Activated T-cell treated with anti-CD3 and anti-CD28 coated beads for 24 hours (primary cell): Measurements from ENCODE around the gene NRXN3.

ENCODE experiments used
- DNase-seq: peaks from one replicate; pipeline ENCODE4 v3.0.0-alpha.2; 2020; ENCODE audit warnings: low read depth

NRXN3 gene

DNA sequence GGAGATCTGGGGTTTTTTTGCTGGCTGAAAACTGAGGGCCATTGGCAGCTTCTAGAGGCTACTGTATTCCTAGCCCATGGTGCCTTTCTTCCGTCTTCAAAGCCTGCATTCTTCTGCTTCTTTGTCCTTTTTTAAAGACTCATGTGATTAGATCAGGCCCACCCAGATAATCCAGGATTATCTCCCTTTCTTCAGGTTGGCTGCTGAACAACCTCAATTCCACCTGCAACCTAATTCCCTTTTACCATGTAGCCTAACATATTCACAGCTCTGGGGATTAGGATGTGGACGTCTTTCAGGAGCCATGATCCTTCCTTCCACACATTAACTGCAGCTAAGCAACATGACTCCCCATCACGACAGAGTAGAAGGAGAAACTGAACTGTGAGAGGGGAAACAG is 1055.6 kb downstream of the NRXN3 start:
- DNase-seq = no peak

DNA sequence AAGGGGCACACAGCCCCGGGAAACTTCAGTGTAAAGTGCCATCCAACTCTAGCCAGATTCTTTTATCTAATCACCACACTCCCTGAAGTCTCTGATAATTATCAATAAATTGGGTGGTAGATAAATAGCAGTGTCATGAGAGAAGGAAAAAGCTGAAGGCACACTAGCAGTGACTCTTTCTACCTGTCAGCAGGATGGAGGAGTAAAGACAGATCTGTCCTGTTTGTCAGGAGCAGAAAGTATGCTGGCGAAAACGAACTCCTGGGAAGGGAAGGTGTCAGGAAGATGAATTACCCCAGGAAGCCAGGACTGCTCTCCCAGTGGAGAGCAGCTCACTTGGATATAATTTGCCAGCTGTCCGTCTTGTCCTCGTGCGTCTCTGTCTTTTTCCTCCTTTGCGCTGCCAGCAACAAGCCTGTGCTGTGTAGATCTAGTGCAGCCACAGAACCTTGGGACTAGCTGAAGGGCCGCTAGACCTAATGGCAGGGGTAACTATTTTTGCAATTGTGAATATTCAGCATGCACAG is 1059.3 kb downstream of the NRXN3 start:
- DNase-seq = no peak

DNA sequence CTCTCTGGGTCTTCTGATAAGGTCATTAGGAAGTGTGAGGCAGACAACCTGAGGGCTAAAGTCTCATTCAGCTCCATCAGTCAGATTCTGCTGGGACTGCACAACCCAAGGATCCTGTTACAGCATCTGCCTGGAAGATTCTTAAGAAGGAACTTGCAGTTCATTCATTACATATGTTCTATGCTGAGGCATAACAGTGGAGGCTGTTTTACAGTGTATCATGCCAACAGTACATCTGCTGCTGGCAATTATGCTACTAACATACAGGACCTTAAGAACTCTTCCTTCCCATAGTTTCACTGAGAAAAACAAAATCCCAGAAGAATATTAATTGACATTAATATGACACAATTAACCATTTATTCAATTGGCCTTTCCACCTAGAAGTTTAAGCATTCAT is 1072.5 kb downstream of the NRXN3 start:
- DNase-seq = no peak

DNA sequence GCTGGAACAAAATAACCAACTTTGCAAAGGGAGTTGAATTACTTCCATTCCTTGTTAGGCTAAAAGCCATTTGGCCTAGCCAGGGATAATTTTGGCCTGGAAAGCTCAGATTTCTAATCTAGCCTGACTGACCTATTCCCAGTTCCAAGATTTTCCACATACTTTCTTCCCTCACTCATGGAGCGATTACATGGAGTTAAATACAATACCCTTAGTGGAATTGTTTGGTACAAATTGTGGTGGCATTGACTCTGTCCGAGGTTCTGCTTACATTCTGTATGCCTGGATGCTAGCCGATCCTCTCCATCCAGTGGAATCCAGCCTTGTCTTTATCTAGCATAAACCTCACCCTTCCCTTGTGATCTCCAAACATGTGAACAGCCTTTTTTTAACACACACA is 1076.0 kb downstream of the NRXN3 start:
- DNase-seq = no peak

DNA sequence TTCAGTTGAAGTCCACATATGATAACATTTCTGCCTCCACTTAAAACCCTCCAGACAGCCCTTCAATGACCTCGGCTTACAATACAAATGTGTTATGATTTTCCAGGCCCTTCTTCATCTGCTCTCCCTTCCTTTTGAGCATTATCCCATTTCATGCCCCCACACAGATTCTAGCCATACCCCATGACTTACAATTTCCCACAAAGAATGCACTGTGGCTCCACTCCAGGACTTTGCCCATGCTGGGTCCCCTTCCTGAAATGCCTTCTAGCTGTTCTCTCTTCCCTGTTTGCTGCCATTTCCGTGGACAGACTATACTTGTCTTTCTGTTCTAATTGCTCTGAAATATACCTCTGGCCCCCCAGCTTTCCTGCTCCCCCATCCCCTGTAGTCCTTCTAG is 1078.0 kb downstream of the NRXN3 start:
- DNase-seq = no peak

DNA sequence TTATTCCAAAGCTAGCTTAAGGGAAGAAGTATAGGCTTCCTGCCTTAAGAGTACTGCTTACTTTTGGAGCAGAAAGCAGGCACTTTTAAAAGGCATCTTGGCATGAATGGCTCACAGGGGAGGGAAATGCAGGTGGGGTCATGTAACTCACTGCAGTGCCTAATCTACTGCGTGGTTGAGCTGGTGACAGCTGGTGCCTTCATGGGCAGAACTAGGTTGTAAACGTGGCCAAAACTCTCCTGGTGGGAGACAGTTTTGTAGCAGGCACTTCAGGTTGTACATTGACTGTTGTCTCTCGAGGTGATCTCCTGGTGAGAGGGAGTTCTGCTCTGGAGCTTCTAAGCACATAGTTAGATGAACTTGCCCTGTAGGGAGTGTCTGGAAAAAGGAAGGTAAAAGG is 1078.6 kb downstream of the NRXN3 start:
- DNase-seq = no peak

DNA sequence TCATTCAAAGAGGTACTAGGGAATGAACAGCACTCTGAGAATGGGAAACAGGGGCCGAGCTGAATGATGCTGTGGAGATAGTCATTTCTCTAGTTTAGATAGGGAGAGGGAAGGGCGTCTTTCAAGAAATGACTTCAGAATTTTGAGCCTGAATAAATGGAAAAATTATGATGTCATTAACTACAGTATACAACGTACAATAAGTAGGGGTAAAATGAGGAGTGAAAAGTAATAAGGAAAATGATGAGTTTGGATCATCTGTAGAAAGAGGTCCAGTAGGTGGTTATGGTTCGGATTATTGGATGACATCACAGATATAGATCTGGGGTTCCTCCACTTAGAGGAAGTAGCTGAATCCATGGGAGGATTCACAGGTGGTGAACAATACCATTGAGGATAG is 1081.1 kb downstream of the NRXN3 start:
- DNase-seq = no peak

DNA sequence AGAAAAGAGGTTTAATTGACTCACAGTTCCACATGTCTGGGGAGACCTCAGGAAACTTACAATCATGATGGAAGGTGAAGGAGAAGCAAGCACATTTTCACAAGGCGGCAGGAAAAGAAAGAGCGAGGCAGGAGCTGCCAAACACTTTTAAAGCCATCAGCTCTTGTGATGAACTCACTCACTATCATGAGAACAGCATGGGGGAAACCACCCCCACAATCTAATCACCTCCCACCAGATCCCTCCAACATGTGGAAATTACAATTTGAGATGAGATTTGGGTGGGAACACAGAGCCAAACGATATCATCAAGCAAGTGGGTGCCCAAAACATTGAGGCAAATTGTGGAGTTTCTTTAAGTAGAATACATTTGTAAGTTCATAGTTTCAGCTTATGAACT is 1083.4 kb downstream of the NRXN3 start:
- no peak for DNase-seq

DNA sequence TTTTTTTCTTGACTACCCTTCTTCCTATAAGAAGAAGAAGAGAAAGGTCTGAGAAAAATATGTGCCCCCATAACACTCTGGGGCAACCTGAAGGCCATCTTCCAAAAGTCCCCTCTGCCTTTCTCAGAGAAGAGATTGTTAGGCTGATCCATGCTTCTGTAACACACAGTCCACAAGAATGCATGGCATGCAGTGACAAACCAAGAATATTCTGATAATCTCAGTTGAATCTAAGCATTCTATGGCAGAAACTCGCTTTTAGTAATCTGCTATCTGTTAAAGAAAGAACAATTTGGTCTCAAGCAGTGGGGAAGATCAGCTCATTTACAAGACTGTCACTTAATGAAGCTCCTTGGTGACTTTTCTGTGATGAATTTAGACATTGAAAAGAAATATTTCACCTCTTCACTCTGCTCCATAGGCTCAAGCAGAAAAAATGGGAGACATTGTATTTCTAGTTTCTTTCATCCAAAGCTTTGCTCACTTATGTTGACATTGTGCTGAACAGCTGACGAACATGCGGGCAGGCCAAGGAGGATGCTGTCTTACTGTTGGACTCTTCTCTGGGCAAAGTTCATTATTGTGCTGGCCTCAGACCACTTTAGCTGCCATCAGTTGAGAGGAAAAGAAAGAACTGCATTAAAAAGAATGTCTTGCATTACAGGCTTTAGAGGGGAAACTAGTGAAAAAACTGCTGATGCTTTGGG is 1084.0 kb downstream of the NRXN3 start:
- DNase-seq = no peak

DNA sequence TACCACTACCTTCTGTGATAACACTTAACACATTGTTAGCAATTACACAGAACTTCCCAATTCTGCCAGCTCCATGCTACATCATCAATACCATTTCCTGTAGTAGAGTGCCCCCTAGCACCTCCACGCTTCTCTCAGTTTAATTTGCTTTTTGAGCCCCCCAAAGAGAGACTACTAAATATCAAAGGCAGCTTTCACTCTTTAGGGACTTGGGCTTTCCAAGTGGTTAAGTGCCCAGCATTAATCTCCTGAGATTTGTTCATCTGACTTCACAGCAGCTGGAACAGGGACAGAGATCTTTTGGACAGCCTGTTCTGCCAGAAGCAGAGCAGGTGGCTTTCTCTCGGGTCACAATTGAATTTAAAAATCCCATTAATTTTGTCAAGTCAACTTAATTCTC is 1086.2 kb downstream of the NRXN3 start:
- DNase-seq = no peak

DNA sequence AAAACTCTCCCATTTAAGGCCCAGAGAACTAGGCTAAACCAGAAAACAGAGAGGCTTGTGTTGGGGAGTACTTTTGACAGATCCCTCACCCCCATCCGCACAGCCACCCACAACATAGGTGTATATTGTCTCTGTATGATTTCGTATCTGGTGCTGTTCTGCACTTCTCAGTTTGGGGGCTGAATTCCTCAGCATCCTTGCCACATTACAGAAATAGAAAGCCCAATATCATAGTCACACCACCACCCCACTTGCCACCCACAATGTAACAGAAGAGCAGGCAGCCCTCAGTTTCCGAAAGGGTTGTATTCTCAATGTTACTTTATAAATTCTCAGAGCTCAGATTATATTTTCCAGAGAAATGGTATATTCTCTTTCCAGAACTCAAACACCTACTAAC is 1090.2 kb downstream of the NRXN3 start:
- no peak for DNase-seq

DNA sequence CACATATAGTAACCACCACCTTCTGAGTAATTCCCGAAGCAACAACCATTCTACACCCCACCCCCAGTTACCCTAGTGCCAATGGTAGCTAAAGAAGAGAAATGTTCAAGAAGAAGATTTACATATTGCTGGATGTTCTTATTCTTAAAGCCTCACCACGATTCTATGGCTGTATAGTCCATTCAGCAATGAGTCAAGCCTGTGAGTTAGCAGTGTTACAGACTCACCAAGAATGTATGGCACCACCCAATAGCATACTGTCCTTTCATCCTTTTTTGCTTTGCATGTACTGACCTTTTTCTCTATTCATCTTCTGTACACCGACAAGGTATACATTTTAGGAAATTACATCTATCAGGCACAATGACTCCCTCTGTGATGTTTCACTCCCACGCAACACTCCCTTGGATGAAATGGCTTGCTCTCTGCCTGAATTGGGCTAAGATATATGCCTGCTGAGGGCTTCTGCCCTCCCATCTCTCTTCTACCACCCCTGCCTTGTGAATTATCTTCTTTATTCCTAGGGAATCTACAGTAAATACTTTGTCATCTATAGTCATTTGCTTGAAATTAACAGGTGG is 1095.3 kb downstream of the NRXN3 start:
- DNase-seq = no peak

DNA sequence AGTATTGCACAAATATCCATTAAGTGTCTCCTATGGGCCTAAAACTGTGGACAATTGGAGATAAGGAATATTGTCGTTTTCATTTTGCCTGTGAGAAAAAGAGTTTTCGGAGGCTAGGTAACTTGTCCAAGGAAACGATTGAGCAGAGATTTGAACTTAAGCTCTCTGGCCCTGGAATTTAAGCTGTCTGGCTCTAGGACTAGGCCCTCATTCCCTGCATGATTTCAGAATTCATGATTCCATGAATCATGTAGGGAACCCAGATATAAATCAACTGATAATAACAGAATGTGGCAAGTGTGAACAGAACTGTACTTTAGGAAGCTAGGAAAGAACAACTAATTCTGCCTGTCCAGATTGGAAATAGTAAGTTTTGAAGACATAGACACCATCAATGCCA is 1100.2 kb downstream of the NRXN3 start:
- DNase-seq = no peak

DNA sequence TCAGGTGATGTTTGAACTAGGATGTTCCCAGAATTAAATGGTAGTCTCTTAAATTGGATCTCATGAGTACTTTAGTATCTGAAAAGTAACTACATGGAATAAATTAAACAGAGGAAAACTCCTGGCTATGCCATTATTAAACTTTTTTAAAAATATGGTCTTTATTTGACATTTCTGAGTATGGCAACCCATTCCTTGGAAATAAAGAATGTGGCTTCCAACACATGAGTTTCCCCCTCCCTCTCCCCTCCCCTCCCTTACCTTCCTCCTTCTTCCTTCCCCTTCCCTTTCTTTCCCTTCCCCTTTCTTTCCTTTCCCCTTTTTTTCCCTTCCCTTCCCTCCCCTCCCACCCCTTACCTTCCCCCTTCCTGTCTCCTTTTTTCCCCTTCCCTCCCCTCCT is 1100.9 kb downstream of the NRXN3 start:
- DNase-seq = no peak

DNA sequence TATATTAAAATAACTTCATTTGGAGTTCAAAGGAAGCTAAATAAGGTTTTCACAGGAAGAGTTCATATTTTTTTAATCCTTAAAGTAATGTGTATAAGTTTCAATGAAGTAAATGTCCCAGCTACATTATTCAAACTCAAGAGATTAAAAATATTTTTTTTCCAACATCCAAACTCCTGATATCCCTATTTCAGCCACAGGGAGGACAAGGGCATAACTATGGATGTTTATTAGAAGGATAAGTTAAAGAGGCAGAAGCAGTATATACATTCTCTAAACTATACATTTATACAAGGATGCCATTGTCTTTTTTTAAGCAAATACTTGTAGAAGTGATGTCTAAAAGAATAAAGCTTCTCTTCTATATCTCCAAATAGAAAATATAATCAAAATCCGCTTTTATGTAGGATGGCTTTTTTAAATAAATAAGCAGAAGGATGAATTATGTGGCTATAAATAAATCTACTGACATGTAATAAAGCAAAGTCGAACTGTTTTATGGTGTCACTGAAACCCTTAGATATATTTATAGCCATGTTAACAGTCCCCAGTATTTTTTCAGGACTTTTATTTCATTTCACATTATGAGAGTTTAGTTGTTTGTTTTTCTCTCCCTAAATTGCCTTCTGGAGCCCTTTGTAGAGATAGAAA is 1104.6 kb downstream of the NRXN3 start:
- no peak for DNase-seq

DNA sequence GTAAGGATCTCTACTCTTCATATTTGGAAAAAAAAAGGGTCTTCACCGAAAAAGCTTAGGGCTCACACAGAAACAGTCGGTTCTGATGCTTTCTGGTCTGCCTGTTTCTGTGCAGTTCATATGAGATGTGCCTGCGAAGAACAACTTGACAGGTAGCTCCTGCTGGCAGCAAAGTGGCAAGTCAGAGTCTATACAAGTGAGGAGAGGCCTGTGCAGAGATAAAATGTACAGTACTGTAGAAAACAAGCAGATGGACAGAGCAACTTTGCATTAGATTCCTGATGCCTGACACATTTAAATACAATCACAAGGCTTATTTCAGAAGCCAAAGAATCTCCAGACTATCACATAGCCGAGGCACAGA is 1105.1 kb downstream of the NRXN3 start:
- no peak for DNase-seq

DNA sequence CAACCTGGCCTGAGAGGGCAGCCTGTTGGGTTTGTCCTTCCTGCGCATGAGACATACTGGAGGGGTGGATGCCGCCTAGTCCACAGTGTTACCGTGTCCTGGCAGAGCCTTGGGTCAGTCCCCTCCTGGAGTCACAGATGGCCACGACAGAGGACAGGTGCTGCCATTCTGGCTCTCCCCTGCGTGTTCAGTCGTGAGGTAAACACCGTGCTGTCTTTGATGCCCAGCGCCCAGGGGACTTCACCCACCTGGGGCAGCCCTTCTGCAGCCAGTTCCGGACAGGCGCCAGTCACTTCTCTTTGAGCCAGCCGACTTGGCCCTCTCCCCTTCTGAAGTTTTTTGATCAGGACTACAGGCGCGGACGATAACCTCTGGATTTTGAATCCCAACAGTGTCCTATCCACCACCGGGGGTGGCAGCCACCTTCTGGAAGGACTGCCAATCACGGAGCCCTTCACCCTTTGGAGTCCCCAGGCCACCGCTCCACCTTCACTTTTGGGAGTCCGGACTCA is 1108.2 kb downstream of the NRXN3 start:
- no peak for DNase-seq

DNA sequence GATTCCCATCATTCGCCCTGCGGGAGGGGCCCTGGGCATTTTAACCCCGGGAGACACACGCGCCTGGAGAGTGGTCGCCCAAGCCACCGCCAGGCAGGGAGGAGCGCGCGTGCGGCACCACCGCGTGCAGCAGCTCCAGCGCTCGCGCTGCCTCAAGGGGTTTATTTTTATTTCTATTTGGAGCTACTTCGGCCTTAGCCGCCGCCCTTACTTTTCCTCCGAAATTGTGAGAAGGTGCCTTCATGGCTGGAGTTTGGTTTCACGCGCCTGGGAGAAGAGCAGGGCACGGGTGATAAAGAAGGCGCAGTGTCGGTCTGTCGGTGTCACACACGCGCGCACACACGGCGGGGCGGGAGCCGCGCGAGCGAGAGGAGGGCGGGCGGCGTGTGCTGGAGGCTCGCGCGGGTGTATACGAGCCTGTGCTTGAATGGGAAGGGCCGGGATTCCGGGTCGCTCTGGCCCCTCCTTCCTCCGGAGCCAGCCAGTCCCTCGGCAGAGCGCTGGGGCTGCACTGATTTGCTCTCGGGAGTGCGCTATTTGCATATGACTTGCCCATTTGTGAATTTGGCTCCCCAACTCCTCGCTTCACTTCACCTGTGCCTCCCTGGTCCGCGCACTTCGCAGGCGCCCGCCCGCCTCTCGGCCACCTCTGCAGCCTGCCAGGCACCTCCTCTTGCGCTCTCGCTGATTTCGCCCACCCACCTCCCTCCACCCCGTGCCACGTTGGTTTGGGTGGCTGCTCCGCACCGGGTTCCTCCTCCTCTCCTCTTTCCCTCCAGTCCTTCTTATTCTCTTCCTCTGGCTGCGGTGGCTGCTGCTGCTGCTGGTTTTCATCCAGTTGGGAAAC is 1108.8 kb downstream of the NRXN3 start:
- DNase-seq = no peak

DNA sequence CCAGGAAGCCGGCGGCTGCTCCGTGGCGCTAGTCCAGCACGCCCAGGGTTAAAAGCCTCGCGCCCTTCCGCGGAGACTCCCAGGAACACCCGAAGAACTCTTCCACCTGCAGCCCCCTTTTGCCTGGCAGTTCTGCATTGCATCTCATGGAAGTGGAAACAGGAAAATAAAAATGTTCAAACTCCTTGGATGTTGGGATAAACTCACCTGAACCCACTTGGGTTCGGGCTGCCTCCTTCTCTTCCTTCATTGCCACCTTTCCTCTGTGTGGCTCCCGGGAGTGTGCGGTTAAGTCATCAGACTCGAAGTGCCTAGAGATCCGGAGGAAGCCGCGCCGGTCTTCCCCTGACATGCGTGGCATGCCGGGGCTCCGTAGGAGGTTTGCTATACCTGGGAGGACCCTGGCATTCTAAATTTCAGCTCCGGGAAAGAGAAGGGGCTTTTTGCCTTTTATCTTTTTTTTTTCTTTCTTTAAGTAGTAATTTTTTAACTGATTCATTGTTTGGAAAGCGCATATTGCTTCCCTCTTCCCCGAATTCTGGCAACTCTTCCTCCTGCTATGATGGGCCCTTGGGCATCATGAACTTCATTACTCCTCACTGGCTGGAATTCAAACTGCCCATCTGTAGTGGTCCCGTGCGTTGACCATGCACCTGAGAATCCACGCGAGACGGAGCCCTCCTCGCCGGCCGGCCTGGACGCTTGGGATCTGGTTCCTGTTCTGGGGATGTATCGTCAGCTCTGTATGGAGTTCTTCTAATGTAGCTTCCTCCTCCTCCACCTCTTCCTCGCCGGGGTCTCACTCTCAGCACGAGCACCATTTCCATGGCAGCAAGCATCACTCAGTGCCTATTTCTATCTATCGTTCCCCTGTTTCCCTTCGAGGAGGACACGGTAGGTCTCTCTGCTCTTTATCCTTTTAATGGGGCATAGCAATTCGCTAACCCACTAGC is 1109.7 kb downstream of the NRXN3 start:
- DNase-seq = no peak

DNA sequence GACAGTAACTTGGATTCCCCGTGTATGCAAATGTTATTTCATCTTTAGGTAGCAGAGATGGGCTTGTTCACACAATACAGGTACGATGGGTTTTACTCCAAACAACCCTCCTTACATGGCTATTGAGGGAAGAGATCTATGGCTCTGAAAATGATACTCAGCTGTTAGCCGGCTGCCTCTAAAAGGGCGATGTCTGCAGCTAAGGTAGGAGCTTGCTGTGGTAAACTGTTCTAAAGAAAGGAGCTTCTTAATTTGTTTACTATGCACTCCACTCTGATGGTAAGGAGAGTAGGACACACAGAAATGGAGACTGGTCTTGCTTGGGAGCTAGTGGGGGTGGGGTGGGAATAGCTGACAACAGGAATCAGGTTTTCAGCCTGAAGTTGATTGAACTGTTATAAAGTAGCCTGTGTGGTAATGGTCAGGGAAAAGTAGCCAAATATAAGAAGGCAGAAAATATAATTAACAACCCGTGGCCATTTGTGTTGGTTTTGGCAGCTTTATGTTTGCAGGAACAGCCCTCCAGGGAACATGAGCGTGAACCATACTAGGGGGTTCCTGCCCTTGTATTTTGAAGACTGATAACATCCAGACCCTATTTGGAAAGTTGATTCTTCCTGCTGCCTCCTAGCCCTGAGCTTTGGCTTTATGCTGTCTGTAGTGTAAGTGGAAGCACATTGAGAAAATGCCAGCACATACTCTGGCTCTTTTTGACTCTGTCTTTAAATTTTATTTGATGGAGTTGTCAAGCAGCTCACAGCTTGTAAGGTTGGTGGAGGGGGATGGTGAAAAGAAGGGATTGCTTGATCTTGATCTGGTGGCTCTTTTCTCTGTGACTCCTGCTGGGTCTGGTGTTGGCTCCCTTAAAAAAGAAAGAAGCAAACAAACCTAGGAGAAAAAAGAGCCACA is 1111.3 kb downstream of the NRXN3 start:
- DNase-seq = no peak
